ENCODE data around the gene GZMH. TPM values are rescaled to one million over a fixed set of nuclear protein-coding genes. Genes with fewer than 3 reads are reported as not detected.
A peak's percentile ranks its signal among the peaks of the same experiment; 100 is the strongest.
"Not testable (repeated sequence)": the region's sequence is repeated elsewhere in the genome, so short reads cannot be mapped to it uniquely, and the experiment has no call there.

GZMH gene
- total RNA-seq, 1 experiment from 2014 or later, result not detected

DNA sequence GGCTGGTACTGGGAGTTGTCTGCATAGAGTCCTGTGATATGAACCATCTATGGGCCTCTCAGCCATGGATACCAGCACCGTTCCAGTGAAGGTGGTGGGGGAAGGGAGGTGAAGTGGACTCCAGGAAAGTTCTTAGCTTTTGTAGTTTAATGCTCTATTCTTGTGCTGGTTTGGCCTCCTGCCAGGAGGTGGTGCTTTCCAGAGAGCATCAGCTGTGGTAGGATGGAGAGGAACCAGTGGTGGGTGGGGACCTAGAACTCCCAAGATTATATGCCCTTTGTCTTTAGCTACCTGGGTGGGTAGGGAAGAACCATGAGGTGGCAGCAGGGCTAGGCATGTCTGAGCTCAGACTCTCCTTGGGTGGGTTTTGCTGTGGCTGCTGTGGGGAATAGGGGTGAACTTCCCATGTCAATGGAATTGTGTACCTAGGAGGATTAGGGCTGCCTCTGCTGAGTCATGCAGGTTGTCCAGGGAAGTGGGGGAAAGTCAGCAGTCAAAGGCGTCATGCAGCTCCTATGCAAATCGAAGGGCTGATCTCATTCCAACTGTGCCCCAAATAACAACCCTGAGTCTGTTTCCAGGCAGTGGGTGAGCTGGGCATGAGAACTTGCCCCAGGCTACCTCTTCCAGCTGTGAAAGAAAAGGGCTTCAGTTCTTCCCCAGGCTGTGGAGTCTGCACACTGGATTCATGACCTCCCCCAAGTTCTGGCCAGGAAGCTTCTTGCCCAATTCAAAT is 14.2 kb downstream of the GZMH start:
- no peak for DNase-seq (ENCODE audit: low read depth)

GRCh38 chr14:24591004-24591403 is 18.5 kb downstream of the GZMH start:
- not testable (repeated sequence) for DNase-seq (ENCODE audit: low read depth)

- not testable (repeated sequence) for DNase-seq (ENCODE audit: low read depth)
Observed at GRCh38 chr14:24584402-24584801, 25.1 kb downstream of the GZMH start.

DNA sequence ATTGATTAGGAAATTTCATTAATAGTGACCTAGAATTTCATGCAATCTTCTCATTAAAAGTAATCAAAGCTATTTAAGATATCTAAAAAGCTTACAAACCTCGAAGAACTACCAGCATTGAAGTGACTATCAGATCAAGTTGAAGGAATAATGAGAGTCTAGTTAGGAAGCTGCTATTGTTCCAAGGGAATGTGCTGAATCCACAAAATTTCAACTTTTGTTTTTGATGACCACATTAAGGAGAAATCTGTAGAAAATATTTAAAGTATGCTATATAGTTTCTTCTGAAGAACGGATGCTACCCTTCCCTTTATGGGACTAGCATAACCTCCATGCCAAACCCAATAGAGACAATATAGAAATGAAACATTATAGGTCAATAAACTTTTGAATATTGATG is 30.9 kb downstream of the GZMH start:
- DNase-seq (ENCODE audit: low read depth), result no peak

DNA sequence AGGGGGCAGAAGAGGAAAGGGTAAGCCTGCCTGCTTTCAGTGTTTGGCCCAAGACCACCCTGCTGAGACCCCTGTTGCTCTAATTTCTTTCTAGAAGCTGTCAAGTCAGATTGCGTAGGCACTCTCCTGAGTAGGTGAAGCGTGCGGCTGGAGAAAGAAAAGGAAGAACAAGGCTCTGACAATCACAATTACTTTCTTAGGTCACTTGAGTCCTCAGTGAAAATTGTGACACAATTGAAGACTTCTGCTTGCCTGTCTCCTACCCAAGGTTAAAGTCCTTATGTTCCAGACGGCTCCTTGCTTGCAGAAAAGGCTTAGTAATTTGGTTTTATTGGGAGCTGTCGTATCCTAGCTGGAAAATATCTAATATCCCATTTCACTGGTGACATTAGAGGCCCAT is 32.7 kb downstream of the GZMH start:
- DNase-seq (ENCODE audit: low read depth), result no peak

- no peak for DNase-seq (ENCODE audit: low read depth)
Observed at GRCh38 chr14:24576182-24576581, 33.3 kb downstream of the GZMH start, which contains the start of gene CTSG. CTSG (minus strand) TSS chr14:24576250; CDS start chr14:24576223, 27 bp downstream.

- no peak for DNase-seq (ENCODE audit: low read depth)
Observed at GRCh38 chr14:24574206-24574774, 35.2 kb downstream of the GZMH start.

GRCh38 chr14:24566318-24566717 is 43.2 kb downstream of the GZMH start:
- DNase-seq (ENCODE audit: low read depth), result no peak

GRCh38 chr14:24565766-24566165 is 43.7 kb downstream of the GZMH start:
- no peak for DNase-seq (ENCODE audit: low read depth)

GRCh38 chr14:24563505-24563904 is 46.0 kb downstream of the GZMH start:
- DNase-seq (ENCODE audit: low read depth), result no peak

DNA sequence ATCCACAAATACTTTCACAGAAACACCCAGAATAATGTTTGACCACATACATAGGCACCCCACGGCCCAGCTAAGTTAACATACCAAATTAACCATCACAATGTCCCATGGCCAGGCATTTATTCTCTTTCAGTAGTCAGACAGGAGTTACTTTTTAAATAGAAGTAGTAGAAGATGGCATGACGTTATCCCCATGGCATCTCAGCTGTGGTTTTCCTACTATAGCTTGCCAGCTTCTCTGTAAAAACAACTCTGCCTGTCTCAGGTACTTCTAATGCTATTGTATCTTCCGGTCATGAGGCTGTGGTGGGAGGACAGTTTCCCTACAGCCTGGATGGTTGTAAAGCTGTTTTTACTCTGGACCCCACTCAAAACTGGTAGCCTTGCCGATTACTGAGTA is 52.7 kb downstream of the GZMH start:
- peak; percentile 31 for DNase-seq (ENCODE audit: low read depth)

Other genes with a start within 250 kb of the GZMH start
- gene NFATC4, start 241.5 kb downstream of the GZMH start, total RNA-seq (2014; rRNA removed), result 17.1 and 21.6 TPM in 2 replicates
- gene NYNRIN, start 210.7 kb downstream of the GZMH start, total RNA-seq (2014; rRNA removed), result 0.06 TPM in 2 replicates
- gene CBLN3, start 180.0 kb downstream of the GZMH start, total RNA-seq (2014; rRNA removed), result 1.3 and 1.9 TPM in 2 replicates
- gene KHNYN, start 179.7 kb downstream of the GZMH start, total RNA-seq (2014; rRNA removed), result 27.0 and 29.7 TPM in 2 replicates
- 22.3 and 26.6 TPM in 2 replicates for gene SDR39U1, start 166.9 kb downstream of the GZMH start, total RNA-seq (2014; rRNA removed)
- gene CMA1, start 101.4 kb downstream of the GZMH start, total RNA-seq (2014; rRNA removed), result not detected in 2 replicates
- gene CTSG, start 33.4 kb downstream of the GZMH start, total RNA-seq (2014; rRNA removed), result not detected in 2 replicates
- not detected in 2 replicates for gene GZMB, start 24.5 kb upstream of the GZMH start, total RNA-seq (2014; rRNA removed)

Data from LHCN-M2 (cell line).